HG03095 (cell line): ENCODE data around the gene KRT9.

Experiments
- ATAC-seq: cut with Tn5 transposase; IDR thresholded peaks from one replicate; pipeline ENCODE4 v1.9.1; 2021; ENCODE audit warnings: moderate library complexity; ENCODE audit not compliant: unreplicated experiment

The KRT9 gene

GRCh38 chr17:41531993-41532392 is 39.9 kb downstream of the KRT9 start:
- no peak for ATAC-seq

GRCh38 chr17:41530062-41531048 is 41.5 kb downstream of the KRT9 start:
- no peak for ATAC-seq

GRCh38 chr17:41529491-41529915 is 42.4 kb downstream of the KRT9 start:
- ATAC-seq = no peak

GRCh38 chr17:41528959-41529353 is 42.9 kb downstream of the KRT9 start:
- no peak for ATAC-seq

GRCh38 chr17:41527063-41528023 is 44.5 kb downstream of the KRT9 start:
- no peak for ATAC-seq

- ATAC-seq = no peak
Observed at GRCh38 chr17:41524261-41524660, 47.6 kb downstream of the KRT9 start.

- no peak for ATAC-seq
Observed at GRCh38 chr17:41523787-41524186, 48.1 kb downstream of the KRT9 start.

GRCh38 chr17:41523225-41523593 is 48.6 kb downstream of the KRT9 start:
- no peak for ATAC-seq

GRCh38 chr17:41522301-41523224 is 49.3 kb downstream of the KRT9 start:
- ATAC-seq = no peak

GRCh38 chr17:41521574-41522261 is 50.1 kb downstream of the KRT9 start:
- ATAC-seq = no peak

GRCh38 chr17:41520821-41521521 is 50.9 kb downstream of the KRT9 start:
- no peak for ATAC-seq

GRCh38 chr17:41519501-41520224 is 52.2 kb downstream of the KRT9 start:
- no peak for ATAC-seq

GRCh38 chr17:41518789-41519449 is 52.9 kb downstream of the KRT9 start, which contains the start of gene KRT15:
Gene KRT15 (minus strand): TSS chr17:41518890. CDS start chr17:41518827, 63 bp downstream.
- ATAC-seq = no peak

GRCh38 chr17:41518031-41518430 is 53.8 kb downstream of the KRT9 start:
- ATAC-seq = no peak

- no peak for ATAC-seq
Observed at GRCh38 chr17:41516830-41517283, 55.0 kb downstream of the KRT9 start.

- no peak for ATAC-seq
Observed at GRCh38 chr17:41516147-41516829, 55.6 kb downstream of the KRT9 start.
